ENCODE measurements around the gene EXOG.

Gene EXOG

DNA sequence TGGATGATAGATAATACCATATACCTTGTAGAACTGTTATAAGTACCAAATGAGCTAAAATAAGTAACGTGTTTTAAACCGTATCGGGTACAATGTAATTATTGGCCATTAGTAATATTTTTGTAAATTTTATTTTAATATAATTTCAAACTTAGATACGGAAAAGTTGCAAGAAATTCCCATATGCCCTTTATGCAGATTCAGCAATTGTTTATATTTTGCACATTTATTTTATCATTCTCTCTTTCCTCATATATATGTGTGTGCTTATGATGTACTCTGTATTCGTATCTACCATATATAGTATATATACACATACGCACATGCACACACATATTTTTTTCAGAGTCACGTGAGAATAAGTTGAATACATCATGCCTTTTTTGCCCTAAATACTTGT is 38.5 kb downstream of the EXOG start:
- DNase-seq: no peak
- in situ Hi-C loops (cut with MboI; ENCODE audit: low pct_unique_long_range_greater_than_20kb, low sequenced_read_pairs): no loop called here

DNA sequence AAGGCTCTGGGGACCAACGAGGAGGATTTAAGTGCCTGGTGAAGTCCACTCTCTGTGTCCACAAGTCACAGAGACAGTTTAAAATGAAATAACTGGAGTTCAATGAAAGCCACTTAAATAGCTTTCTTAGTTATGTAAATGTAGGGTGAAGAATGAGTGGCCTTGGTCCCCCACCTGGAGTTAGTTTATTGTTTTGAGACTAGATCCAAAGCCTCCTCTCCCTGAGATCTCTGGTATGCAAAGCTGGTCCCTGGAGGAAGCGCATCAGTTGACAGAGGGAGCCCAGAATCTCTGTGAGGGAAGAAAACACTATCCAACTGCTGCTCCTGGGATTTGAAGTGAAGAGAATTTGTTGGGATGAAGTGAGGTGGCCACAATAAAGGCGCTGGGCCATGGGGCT is 40.5 kb downstream of the EXOG start:
- in situ Hi-C loops (cut with MboI; ENCODE audit: low pct_unique_long_range_greater_than_20kb, low sequenced_read_pairs): no loop called here
- DNase-seq: no peak

DNA sequence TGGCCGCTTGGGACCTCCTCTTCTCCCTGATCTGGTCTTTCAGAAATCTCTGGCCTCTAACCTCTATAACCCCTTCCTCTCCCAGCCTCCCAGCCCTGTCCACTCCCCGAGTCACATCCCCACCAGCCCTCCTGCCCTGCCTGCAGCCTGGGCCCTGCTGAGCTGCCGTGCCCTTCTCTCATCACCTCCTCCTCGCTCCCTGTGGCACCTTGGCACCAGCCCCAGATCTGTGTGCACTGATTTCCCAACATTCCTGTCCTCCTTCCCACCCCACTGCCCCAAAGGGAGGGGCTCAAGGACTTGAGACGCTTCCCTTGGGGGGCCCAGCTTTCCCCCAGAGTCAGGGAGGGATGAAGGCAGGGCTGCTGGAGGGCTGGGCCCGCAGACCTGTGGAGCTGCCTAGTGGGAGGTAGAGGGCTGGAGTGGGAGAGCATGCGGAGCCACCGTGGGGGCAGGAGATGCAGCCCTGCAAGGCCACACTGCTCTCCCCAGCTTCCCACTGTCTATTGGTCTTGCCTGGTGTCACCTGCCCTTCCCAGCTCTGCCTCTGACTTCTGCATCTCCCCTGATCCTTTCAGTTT is 42.7 kb downstream of the EXOG start:
- in situ Hi-C loops (cut with MboI; ENCODE audit: low pct_unique_long_range_greater_than_20kb, low sequenced_read_pairs): no loop called here
- DNase-seq: no peak

DNA sequence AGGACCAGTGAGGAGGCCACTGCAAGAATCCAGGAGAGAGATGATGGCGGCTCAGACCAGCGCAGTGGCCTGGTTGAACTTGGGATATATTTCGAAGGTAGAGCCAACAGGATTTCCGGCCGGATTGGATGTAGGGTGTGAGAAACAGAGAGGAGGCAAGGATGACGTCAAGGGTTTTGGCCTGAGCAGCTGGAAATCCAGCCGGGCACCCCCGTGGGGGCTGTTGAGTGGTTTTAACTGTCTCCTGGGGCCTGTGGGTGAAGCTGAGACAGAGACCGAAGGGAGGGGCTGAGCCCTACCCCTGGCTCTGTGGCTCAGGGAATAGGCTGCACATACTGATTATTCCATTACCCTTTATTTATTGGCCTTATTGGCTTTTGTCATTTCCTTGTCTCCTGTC is 45.7 kb downstream of the EXOG start:
- in situ Hi-C loops (cut with MboI; ENCODE audit: low pct_unique_long_range_greater_than_20kb, low sequenced_read_pairs): no loop called here
- no peak for DNase-seq

DNA sequence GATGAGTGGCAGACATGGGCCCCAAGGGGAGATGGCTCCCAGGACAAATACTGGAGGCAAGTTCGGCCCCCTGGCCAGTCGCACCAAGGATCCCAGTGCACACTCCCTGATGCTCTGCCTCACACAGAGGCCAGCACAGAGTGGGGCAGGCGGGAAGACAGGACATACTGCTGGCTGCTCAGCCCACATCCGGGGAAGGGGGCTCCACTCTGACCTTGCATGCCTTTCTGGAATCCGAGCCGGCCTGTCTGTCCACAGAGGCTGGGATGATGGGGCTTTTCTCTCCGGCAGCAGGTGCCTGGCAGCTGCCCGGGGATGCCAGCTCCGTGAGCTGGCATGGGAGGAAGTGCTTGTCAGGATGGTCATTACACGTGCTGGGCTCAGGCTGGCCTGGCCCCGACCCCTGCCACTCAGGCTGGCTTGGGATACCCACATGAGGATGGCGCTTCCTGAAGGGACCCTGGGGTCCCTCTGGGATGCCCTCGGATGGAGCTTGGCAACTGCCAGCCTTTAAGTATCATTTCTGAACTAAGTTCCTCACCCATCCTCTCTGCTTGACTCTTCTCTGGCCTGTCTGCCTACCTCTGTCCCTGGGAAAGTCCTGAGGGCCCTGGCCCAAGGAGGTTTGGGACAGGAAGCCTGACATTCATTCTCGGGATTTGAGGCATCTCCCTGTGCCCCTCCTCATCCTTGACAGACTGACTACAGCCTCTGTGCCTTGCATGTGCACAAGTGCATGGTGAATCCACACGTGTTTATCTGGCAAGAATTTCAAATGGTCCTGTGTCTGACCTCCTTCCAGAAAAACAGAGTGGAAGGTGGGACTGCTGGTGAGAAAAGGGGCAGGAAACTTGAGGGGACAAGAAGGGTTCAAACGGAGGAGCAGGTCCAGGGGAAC is 46.5 kb downstream of the EXOG start:
- no peak for DNase-seq
- in situ Hi-C loops (cut with MboI; ENCODE audit: low pct_unique_long_range_greater_than_20kb, low sequenced_read_pairs): no loop called here

DNA sequence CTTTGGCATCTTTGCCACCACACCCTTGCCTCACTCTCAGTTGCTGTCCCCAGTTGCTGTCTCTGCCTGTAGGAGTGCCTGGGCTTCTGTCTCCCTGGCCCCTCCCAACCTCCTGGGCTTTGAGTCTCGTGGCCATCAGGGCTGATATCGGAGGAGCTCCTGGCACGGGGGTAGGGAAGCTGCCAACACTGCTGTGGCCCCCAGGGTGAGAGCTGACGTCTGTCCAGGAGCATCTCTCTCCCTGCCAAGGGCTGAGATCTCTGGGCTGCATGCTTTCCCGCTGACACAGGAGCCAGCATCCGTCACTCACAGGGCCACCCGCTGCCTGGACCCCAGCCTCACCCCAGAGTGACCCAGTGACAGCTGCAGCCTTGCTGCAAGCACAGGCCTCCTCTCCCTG is 47.4 kb downstream of the EXOG start:
- no peak for DNase-seq
- in situ Hi-C loops (cut with MboI; ENCODE audit: low pct_unique_long_range_greater_than_20kb, low sequenced_read_pairs): no loop called here

DNA sequence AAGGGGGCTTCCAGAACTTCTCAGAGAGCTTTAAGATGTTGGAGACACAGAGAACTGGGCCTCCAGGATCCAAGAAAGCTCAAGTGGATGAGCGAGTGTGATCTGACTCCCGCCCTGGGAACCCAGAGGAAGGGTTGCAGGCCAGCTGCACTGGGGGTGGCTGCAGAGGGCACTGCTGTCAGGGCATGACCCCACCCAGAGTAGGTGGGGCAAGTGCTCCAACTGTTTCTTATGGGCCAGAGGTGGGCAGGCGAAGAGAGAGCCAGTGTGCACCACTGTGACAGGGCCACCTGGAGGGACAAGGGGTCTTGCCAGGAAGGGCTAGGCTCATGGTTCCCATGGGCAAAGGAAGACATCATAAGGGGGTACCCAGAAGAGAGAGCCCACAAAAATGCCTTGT is 48.8 kb downstream of the EXOG start:
- in situ Hi-C loops (cut with MboI; ENCODE audit: low pct_unique_long_range_greater_than_20kb, low sequenced_read_pairs): no loop called here
- no peak for DNase-seq

DNA sequence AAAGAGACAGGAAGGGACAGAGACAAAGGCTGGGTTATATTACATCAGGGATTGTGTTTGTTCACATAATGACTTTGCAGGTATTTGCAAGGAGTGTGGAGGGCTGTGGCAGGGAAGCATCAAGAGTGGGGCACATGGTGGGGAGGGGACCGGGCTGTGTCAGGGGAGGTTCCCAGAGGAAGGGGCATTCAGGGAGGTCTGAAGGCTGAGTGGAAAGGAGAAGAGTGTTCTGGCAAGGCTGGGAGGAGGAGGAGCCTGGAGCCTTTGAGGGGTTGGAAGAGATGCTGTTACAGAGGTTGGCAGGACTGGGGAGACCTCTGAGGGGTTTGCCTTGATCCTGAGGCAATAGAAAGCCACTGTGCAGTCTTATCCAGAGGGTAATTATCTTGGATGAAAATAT is 49.4 kb downstream of the EXOG start:
- DNase-seq: no peak
- in situ Hi-C loops (cut with MboI; ENCODE audit: low pct_unique_long_range_greater_than_20kb, low sequenced_read_pairs): no loop called here

DNA sequence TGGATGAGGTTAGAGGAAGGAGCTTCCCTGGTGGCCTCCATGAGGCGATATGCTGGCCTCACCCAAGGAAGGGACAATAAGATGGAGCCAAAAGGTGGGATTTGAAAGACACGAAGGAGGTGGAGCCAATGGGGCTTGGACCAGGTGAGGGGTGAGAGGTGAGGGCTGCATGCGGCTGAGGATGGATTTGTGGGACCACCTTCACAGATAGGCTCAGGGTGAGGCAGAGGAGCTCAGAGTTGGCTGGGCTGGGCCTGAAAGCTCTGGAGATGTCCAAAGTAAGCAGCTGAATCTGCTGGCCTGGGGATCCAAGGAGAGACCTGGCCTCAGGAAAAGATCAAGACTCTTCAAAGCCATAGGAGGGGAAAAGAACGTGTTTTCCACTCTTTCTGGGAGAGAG is 49.8 kb downstream of the EXOG start:
- in situ Hi-C loops (cut with MboI; ENCODE audit: low pct_unique_long_range_greater_than_20kb, low sequenced_read_pairs): no loop called here
- no peak for DNase-seq

DNA sequence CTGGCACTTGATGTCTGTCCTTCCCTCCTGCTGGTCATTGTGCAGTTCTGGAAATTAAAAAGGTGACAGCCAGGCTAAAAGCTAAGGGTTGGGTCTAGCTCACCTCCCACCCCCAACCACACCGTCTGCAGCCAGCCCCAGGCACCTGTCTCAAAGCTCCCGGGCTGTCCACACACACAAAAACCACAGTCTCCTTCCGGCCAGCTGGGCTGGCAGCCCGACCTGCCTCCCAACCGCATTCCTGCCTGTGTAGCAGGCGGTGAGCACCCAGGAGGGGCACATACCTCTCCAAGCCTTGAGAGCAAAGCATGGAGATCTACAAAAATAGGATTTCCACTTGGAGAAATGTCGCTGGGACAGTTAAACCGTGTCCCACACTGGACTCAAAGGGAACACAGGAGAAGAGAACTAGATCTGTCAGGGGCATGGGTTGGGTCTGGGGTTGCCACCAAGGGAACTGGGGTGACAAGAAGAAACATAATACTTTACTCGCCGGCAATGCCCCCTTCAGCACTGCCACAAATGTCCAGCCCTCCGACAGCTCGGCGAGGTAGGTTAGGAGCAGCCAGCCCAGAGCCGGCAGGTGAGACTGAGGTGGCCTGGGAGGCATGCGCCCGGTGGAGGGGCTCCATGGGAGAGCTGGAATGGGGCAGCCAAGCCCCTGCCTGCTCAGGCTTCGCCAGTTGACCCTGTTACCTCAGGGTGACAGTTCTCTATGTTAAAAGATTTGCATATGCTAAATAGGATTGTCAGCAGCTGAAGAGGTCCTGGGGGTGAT is 52.2 kb downstream of the EXOG start:
- in situ Hi-C loops (cut with MboI; ENCODE audit: low pct_unique_long_range_greater_than_20kb, low sequenced_read_pairs): no loop called here
- no peak for DNase-seq

DNA sequence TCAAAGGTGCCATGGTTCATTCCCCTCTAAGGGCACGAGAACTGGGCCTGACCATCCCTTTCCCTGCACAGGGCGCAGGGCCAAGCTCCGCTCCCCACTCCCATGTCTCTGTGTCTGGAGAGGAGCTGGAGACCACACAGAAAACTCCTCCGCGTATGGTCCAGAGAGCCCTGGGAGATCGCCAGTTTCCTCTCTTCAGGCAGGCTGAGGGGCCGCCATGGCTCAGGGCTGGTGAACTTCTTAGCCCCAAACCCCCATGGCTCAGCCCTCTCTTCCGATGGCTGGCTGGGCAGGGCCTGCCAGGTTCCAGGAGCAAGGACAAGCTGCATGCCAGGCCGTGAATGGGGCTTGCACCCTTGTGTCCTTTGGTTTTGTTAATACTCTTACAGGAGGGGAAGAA is 52.9 kb downstream of the EXOG start:
- no peak for DNase-seq
- in situ Hi-C loops (cut with MboI; ENCODE audit: low pct_unique_long_range_greater_than_20kb, low sequenced_read_pairs): no loop called here

DNA sequence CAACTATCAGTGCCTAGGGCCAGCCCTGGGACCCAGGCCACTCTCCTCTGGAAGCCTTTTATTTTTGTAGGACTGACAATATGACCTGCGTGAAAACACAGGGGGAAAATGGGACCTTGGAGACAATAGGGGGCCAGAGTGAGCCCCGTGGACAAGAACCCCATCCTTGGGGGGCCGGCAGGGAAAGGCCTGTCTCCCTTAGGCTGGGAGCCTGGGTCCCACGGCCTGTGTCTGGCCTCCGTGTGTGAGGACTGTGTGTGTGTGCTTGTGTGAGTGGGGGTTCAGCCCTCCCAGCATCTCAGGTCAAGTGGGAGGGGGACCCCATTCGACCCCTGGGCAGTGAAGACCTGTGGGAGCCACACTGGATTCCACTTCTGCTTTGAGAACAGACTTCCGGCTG is 53.3 kb downstream of the EXOG start:
- in situ Hi-C loops (cut with MboI; ENCODE audit: low pct_unique_long_range_greater_than_20kb, low sequenced_read_pairs): no loop called here
- no peak for DNase-seq

DNA sequence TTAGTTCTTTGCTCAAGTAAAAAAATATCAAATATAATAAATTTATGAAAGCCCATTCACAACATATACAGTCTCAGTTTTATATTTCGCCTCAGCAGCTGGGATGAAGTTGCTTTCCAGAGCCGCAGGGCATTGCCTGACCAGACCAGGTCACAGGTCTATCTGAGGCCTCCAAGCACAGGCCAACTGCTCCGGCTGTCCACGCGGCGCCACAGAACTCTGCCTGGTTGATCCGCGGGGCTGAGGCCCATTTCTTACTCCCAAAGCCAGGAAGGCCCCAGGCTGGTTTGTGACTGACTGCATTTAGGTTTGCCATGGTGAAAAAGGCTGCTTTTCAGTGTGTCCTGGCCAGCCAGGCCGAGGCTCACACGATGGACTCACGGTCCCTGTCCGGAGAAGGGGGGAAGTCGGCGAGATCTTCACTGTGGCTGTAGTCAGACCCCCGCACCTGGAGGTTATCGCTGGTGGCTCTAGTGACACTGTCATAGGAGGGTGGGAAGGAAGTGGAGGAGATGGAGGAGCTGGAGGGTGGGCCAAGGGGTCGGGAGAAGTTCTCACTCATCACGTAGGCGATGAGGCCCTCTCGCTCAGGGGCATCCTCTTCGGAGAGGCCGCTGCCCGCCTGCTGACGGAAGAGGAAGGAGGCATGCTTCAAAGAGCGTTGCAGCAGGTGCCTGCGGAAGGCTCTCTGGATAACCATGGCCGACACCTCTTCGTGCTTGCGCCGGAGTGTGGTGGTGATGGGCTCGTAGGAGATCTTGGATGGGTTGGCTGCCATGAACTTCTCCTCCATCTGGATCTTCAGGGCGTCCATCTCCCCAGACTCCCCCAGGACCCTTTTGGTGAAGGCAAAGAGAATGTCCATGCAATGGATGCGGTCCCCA is 54.1 kb downstream of the EXOG start:
- in situ Hi-C loops (cut with MboI; ENCODE audit: low pct_unique_long_range_greater_than_20kb, low sequenced_read_pairs): no loop called here
- DNase-seq: no peak

DNA sequence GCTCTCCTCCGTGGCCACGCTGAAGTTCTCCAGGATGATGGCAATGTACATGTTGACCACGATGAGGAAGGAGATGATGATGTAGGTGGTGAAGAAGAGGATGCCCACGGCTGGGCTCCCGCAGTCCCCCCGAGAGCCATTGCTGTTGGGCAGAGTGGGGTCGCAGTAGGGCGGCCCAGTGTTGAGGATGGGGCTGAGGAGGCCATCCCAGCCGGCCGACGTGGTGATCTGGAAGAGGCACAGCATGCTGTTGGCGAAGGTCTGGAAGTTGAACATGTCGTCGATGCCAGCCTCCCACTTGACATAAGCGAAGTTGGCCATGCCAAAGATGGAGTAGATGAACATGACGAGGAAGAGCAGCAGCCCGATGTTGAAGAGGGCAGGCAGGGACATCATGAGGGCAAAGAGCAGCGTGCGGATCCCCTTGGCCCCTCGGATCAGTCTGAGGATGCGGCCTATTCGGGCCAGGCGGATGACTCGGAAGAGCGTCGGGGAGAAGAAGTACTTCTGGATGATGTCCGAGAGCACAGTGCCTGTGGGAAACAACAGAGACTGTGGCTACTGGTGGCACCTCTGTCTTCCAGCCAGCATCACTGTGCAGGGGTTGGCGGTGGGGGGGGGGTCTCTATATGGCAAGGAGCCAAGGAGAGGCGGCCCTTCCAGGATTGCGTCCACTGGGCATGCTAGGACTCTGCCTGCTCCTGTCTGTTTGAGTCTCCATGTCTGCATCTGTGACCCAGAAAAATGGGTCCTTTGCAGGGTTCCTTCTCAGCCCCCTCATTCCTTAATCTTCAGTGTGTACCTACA is 55.1 kb downstream of the EXOG start:
- no peak for DNase-seq
- in situ Hi-C loops (cut with MboI; ENCODE audit: low pct_unique_long_range_greater_than_20kb, low sequenced_read_pairs): no loop called here

DNA sequence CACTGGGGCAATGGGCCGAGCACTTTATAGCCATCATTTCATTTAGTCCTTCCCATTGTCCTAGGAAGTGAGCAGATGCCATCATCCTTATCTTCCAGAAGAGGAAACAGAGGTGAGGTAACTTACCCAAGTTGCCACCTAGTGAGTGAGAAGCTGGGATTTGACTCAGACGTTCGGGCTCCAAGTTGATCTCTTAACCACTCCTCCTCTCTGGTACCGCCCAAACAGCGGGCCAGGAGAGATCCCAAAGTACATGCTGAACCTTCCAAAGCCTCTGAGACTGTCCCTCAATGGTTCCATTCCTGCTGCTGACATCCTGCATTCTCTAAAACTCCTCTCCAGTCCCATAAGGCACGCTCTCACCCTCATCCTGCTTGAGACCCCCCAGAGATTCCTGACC is 56.2 kb downstream of the EXOG start:
- in situ Hi-C loops (cut with MboI; ENCODE audit: low pct_unique_long_range_greater_than_20kb, low sequenced_read_pairs): no loop called here
- no peak for DNase-seq

DNA sequence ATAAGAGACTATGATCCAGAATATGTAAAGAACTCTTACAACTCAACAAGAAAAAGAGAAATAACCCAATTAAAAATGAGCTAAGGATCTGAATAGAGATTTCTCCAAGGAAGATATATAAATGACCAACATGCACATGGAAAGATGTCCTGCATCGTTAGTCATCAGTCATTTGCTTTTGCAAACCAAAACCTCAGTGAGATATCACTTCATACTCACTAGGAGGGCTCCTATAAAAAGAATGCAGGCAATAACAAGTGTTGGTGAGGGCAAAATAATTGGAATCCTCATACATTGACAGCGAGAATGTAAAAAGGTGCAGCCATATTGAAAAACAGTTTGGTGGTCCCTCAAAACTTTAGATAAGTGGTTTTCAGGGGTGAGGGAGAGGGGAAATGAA is 56.9 kb downstream of the EXOG start:
- DNase-seq: no peak
- in situ Hi-C loops (cut with MboI; ENCODE audit: low pct_unique_long_range_greater_than_20kb, low sequenced_read_pairs): no loop called here

DNA sequence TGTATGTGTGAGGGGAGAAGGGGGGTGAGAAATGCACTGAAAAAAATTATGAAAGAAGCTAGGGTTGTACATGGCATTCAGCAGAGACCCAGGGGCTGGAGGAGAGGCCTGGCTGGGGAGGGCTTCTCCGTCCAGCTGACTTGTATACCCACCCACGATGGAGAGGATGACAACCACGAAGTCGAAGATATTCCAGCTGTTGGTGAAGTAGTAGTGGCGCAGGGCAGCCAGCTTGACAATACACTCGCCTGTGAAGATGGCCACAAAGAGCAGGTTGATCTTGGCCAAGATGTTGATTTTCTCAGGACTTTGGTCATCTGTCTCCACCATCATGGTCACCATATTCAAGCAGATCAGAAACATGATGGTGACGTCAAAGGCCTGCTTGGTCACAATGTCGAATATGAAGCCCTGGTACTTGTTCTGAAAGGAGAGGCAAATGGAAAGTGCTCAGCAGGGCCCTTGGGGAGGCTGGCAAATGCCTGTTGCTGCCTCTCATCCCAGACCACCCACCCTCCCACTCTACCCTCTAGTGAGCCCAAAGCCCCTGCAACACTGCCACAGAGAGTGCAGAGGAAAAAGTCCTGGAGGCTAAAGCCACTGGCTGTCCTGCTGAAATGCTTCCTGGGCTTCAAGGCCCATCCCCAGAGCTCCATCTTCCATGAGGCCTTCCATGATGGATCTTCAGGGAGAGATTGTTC is 58.1 kb downstream of the EXOG start:
- DNase-seq: no peak
- in situ Hi-C loops (cut with MboI; ENCODE audit: low pct_unique_long_range_greater_than_20kb, low sequenced_read_pairs): no loop called here
